GM18499 (cell line): Measurements from ENCODE around the gene LYST.
"Not testable (repeated sequence)": the region's sequence is repeated elsewhere in the genome, so short reads cannot be mapped to it uniquely, and the experiment has no call there.

Source experiments
- ATAC-seq: cut with Tn5 transposase; IDR thresholded peaks from one replicate; pipeline ENCODE4 v1.9.1; 2021; ENCODE audit warnings: moderate number of reproducible peaks; ENCODE audit not compliant: insufficient read depth, unreplicated experiment

LYST gene

GRCh38 chr1:235826102-235826854 lies 40.4 kb downstream of the LYST start:
- no peak for ATAC-seq

- no peak for ATAC-seq
These were observed 41.5 kb downstream of the LYST start for GRCh38 chr1:235825229-235825628.

DNA sequence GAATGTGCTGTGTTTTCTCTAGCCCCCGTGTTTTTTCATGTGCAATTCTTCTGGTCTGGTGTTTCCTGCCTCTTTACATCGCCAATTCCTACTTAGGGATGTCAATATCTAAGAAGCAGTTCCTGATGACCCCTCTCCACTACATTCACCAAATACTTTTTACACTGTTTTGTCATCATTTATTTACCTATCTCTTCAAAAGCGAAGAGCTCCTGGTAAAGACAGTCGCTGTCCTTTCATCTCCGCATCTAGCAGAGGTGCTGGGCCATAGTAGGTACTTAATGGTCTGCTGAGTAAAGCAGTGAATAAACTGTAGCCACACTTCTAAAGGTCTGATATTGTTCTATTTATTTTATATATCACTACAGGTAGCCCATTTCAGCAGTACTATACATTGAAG lies 43.0 kb downstream of the LYST start:
- ATAC-seq, result no peak

DNA sequence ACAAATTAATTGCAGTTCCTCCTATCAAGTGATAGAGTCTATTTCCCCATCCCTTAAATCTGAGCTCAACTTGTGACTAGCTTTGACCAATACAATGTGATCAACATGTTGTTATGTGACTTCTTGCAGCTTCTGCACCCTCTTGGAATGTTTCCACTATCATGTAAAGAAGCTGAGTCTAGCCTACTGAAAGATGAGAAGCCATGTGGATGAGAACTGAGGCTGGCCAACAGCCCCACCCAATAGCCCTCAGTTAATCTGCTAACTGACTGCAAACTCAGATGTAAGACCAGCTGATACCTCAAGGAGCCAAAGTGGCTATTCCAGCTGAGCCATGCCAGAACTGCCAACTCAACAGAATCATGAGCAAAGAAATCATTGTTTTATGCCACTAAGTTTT lies 44.0 kb downstream of the LYST start:
- ATAC-seq, result no peak

DNA sequence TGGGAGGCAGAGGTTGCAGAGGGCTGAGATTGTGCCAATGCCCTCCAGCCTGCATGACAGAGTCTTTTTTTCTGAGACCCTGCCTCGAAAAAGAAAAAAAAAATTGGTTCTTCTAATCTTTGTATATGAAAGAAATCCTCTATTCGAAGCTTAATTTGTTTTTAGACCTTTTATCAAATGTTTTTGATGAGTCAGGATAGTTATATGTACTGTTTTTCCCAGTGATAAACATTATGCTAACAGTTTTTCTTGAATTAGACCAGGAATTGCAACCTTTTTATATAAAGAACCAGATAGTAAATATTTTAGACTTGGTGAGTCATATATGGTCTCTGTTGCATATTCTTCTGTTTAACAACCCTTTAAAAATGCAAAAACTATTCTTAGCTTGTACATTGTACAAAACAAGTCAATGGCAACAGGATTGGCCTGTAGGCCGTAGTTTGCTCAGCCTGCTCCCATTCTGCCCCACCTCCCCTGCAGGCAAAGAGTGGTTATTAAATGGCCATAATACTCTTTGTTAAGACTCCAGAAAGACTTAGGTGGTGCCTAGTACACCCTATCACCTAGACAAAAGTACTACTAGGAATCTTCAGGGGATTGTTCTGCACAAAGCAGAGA lies 45.2 kb downstream of the LYST start:
- ATAC-seq, result no peak

DNA sequence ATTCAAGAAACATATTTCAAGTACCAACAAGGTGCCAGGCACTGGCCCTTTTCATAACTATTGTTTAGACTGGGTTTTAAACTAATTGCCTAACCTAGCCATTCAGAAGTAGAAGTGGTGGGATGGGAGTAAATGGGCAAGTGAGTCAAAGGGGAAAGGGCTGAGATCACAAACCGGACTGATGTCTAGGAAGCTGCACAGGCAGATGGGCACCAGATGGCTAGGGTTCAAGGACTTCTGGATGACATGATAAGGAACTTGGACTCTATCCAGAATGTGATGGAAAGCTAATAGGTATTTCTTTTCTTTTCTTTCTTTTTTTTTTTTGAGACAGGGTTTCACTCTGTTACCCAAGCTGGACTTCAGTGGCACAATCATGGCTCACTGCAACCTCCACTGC lies 46.6 kb downstream of the LYST start:
- ATAC-seq, result no peak

DNA sequence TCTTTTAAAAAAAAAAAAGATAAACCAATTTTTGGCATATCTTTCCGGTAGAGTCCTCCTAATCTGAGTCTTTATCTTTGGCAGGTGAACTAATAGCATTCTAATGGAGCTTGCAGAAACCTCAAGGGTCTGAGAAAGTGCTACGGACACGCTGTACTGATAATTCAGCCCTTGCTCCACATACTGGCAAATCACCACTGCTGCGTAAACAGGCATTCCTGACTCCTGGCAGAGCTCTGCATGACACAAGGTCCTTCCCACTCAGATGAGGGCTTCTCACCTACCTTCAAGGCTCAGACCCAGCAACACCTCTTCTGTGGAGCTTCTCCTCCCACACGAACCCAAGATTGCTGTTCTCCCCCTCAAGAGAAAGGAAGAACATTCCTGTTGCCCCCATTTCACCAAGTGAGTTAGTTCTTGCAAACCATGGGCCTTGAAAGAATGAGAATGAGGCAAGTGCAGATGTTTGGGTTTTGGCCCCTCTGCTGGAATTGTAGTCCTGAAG lies 48.0 kb downstream of the LYST start:
- no peak for ATAC-seq

- ATAC-seq, result no peak
These were observed 49.5 kb downstream of the LYST start for GRCh38 chr1:235817101-235817728.

- no peak for ATAC-seq
These were observed 56.9 kb downstream of the LYST start for GRCh38 chr1:235809688-235810397.

DNA sequence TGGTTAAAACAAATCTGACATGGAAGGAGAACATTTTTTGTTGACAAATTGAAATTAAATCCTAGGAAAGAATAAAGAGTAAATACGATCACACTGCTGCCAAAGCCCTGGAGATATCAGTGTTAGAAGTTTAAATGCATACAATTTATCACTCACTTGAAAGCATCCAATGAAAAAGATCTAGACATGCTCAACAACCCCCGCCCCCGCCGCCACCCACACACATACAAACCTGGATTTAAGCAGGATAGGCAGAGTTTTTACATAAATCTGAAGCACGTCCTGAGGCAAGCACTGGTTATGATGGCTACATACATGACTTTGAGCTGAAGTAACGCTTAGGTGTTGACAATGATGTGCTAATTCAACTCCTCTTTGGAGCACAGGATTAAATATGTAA lies 58.5 kb downstream of the LYST start:
- ATAC-seq, result no peak

GRCh38 chr1:235806123-235806522 lies 60.6 kb downstream of the LYST start:
- ATAC-seq, result no peak

- no peak for ATAC-seq
These were observed 63.9 kb downstream of the LYST start for GRCh38 chr1:235802573-235803346.

DNA sequence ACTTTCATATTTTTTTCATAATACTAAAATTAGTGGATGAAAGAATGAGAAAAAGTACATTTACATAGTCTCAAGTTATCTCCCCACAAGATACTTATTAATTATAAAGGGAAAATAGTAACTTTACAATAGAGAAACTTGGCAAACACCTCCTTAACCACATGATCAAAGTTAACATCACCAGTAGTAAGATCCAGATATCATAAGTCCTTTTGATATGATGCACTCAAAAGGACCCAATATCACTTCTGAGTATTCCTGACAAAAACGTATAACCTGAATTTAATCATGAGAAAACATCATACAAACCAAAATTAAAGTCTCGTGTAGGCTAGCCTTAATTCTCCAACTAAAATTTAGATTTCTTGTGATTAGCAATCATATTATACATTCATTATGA lies 67.4 kb downstream of the LYST start:
- no peak for ATAC-seq

DNA sequence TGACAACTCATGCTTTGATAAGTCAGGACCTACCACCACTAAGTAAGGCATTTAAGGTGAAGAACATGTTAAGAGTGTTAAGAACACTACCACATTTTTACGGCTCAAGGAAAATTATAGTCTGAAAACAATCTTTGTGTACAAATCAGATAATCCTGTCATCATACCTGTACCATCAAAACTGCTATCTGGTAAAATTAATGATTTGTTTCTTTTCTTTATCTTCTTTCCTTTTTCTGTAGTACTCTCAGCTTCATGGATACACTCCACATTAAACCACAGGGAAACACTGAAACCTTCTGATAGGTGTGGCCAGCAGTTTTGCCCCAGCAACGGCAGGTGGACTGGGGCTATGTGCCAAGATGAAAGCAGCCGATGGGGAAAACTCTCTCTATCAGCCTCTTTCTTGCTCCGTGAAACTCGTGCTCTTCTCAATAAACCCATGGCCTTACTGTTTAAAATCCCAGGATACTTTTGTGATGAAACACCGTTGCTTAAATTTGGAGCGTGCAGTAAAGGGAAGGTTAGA lies 75.1 kb downstream of the LYST start:
- no peak for ATAC-seq

DNA sequence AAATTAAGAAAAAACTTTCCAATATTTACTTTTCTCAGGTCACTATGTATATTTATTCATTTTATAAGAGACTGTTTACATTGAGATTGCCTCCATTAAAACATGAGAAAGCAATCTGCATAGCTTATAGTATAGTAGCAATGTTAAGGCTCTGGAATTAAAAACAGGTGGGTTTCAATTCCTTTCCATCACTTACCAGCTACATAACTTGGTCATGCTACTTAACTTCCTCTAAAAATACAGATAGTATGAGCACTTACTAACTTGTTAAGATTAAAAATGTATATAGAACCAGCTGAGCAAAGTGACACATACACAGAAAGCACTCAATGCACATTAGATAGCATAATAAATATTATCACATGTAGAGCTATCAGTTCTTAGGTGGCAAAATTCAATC lies 76.6 kb downstream of the LYST start:
- no peak for ATAC-seq

- ATAC-seq, result not testable (repeated sequence)
These were observed 80.3 kb downstream of the LYST start for GRCh38 chr1:235786227-235786898.

- no peak for ATAC-seq
These were observed 81.8 kb downstream of the LYST start for GRCh38 chr1:235784950-235785349.

- no peak for ATAC-seq
These were observed 83.4 kb downstream of the LYST start for GRCh38 chr1:235783148-235783776.

DNA sequence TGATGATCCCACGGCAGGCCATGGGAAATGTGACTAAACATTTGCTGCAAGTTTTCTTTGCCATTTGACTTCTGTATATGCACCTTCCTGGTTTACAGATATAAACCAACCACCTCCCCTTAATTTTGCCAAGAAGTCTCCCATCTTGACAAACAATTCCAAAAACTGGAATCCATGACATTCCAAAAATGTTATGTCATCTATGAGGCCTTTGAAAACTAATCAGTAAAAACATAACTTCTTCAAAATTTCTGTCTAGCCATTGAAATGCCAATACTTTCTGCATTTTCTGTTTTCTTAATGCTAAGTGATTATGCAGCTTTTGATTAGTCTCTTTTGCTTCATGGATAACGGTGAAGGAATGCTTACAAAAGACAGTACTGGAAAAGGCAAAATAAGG lies 84.1 kb downstream of the LYST start:
- no peak for ATAC-seq
